Astrocyte (in vitro differentiated cells and primary cell): ENCODE results near the gene ALAD.

Source experiments
- EZH2 ChIP-seq: IDR thresholded peaks from 2 replicates; pipeline ENCODE4 v1.6.1; 2012; ENCODE audit warnings: mild to moderate bottlenecking, low read length, inconsistent platforms; ENCODE audit not compliant: insufficient read depth
- TF ChIP-seq, protein P1 (sequence below): IDR thresholded peaks from 2 replicates; pipeline ENCODE4 v1.5.1; 2011; ENCODE audit warnings: low read depth, mild to moderate bottlenecking, inconsistent platforms, low read length, moderate library complexity; ENCODE audit not compliant: insufficient read depth

GRCh38 chr9:113428062-113428615, 27.1 kb upstream of the ALAD start:
- TF ChIP-seq EZH2 = no peak
- TF ChIP-seq, protein P1, sequence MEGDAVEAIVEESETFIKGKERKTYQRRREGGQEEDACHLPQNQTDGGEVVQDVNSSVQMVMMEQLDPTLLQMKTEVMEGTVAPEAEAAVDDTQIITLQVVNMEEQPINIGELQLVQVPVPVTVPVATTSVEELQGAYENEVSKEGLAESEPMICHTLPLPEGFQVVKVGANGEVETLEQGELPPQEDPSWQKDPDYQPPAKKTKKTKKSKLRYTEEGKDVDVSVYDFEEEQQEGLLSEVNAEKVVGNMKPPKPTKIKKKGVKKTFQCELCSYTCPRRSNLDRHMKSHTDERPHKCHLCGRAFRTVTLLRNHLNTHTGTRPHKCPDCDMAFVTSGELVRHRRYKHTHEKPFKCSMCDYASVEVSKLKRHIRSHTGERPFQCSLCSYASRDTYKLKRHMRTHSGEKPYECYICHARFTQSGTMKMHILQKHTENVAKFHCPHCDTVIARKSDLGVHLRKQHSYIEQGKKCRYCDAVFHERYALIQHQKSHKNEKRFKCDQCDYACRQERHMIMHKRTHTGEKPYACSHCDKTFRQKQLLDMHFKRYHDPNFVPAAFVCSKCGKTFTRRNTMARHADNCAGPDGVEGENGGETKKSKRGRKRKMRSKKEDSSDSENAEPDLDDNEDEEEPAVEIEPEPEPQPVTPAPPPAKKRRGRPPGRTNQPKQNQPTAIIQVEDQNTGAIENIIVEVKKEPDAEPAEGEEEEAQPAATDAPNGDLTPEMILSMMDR = no peak
